Stimulated activated CD8-positive, alpha-beta memory T cell treated with anti-CD3 and anti-CD28 coated beads, Interleukin-7, amount 100 ng/mL, for 24 hours (primary cell): ENCODE data around the gene FCRL6.

Source experiments
- DNase-seq: peaks from one replicate; pipeline ENCODE4 v3.0.0-alpha.2; 2020; ENCODE audit warnings: low read depth

Gene FCRL6

DNA sequence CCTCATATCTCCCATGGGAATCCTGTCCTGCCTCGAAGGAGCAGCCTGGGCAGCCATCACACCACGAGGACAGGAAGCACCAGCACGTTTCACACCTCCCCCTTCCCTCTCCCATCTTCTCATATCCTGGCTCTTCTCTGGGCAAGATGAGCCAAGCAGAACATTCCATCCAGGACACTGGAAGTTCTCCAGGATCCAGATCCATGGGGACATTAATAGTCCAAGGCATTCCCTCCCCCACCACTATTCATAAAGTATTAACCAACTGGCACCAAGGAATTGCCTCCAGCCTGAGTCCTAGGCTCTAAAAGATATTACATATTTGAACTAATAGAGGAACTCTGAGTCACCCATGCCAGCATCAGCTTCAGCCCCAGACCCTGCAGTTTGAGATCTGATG is 33.2 kb downstream of the FCRL6 start:
- no peak for DNase-seq

DNA sequence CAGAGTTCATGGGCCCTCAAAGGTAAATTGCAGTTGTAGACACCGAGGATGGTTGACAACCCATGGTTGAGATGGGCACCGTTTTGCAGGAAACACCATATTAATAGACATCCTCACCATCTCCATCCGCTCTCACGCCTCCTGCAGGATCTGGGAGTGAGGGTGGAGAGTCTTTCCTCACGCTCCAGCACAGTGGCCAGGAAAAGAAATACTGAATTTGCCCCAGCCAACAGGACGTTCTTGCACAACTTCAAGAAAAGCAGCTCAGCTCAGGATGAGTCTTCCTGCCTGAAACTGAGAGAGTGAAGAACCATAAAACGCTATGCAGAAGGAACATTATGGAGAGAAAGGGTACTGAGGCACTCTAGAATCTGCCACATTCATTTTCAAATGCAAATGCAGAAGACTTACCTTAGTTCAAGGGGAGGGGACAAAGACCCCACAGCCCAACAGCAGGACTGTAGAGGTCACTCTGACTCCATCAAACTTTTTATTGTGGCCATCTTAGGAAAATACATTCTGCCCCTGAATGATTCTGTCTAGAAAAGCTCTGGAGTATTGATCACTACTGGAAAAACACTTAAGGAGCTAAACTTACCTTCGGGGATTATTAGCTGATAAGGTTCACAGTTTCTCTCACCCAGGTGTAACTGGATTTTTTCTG is 33.8 kb downstream of the FCRL6 start:
- no peak for DNase-seq

DNA sequence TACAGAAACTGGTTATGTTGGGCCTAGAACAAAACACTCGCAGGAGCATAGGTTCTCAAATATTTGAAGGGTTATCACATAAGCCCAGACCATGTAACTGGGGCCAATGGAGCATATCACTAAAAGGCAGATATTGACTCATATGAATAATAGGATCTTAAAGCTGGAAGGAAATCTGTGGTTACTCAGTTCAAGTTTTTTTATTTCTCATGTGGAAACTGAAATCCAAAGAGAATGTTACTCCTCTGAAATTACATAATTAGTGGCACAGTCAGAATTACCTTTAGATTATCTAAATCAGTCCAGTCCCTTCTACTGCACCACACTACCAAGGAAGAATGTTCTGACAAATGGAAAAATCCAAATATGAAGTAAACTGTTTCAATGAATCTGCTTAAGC is 36.6 kb downstream of the FCRL6 start:
- DNase-seq, result no peak

DNA sequence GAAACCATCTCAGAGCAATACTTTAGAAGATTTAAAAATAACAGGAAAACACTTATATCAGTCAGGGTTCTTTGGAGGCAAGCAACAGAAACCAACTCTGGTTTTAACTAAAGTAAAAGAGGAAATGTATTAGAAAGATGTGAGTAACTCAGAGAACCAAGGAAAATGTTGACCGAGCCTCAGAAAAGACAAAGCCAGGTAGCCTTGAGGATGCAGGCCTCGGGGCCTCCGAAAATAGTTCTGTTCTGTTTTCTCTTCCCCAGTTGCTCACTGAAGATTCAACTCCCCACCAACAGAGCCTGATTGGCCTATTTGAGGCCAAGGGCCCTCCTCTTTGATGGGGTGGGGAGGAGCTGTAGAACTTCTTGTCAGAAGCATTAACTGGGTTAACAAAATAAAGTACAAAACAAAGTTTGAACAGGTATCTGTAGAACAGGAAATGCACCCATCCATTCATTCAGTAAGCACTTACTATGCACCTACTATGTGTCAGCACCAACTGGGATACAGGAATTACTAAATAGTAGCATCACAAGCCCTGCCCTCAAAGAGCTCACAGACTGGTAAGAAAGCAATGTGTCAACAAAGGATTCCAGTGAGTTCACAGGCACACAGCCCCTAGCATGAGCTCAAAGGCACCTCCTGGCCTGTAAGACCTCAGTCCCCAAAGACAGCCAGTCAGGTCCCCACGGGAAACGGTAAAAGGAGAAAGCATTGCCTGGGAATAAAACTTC is 37.1 kb downstream of the FCRL6 start:
- DNase-seq, result no peak

DNA sequence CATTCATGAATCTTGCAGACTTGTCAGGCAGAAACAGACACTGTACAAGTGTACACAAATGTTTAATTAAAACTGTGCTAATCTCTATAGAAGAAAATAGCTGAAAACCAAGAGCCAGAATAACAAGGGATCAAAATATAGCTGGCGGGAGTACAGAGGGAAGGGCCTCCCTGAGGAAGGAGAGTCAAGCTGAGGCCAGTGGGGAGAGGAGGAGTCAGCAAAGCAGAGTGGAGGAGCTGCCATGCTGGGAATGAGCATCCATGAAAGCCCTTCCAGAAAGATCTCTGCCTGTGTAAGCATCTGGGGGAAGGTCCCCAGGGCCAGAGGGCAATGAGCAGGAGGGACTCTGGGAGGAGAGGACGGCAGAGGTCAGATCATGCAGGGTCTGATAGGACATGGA is 39.6 kb downstream of the FCRL6 start:
- no peak for DNase-seq

DNA sequence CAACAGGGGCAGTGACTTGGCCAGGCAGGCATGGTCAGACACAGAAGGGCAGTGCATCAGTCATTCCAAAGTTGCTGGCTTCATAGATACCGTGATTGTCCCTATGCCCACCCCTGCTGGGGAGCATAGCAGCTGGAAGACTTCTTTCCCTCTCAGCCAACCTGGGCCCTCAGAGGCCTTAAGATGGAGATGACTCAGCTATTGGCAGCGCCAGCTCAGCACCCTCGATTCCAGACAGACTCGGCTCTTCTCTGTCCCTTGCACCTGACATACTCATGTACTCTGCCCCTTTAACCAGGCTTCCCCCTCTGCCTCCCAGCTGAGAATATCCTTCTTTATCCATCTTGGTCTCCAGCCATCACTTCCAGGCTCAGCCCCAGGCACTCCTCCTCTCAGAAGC is 41.3 kb downstream of the FCRL6 start:
- no peak for DNase-seq

DNA sequence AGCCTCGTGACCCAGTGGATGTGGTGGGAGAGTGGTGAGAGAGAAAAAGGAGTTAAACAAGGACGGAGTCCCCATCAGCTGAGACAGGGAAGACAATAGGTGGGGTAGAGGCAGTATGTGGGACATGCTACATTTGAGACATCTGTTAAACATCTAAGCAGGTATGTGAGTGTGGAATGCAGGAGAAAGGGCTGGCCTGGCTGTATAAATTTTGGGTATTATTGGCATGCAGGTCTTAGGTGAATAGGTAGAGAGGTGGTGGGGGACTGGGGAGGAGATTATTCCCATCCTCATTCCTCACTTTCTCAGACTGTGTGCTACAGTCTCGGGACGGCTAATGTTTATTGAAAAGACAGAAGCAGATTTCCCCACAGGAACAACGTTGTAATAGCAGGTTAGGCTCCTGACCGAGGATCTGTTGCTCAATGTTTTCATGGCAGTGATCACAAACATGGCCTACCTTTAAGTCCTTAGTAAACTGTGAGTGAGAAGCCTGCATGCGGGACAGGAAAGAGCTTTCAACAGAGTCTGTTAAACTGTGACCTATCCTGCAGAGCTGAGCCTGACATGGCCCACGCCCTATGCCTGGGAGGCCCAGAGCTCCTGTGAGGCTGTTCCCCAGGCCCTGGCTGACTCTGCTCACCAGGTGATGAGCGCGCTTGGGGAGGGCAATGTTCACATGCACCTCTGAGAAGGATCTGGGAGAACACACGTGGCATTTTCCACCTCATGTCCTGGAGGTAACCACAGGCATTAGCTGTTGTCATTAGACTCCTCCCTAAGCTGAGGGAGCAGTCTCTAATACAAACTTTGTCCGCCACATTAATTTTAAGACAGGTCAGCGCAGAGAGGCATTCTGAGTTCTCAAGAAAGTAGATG is 43.8 kb downstream of the FCRL6 start:
- DNase-seq, result no peak

- no peak for DNase-seq
These were observed 45.1 kb downstream of the FCRL6 start for GRCh38 chr1:159847231-159847630.

- DNase-seq, result no peak
These were observed 46.2 kb downstream of the FCRL6 start for GRCh38 chr1:159848326-159848725.

DNA sequence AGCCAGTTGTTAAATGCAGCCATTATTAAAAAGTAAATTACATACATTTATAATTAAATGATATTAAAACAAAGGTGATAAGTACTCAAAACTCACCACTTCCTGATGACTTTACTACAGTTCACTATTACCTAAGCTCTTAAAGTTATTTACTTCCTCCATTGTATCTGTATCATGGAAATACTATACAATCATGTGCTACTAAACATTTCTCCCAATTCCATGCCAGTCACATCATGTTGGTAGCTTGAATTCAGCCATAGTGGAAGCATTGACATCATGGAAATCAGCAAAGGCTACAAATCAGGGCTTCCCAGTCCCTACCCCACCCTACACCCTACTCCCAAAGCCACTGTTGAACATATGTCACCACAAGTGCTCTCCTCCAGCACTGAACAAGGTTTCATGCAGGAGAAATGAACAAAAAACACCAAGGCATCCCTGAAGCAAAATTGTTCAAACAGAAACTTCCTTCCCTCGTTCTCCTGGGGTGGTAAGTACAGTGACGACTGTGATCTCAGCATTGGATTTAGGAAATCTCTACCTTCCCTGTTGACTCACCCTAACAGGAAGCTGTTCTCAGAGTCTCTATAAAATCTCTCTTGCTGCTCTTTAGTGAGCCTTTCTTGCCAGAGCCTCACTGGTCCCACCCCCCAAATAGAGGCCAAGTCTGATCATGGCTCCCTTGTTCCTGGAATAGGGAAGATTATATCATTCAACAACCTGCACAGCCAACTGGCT is 47.6 kb downstream of the FCRL6 start:
- DNase-seq, result no peak

GRCh38 chr1:159851407-159851806 is 49.2 kb downstream of the FCRL6 start:
- DNase-seq, result no peak

DNA sequence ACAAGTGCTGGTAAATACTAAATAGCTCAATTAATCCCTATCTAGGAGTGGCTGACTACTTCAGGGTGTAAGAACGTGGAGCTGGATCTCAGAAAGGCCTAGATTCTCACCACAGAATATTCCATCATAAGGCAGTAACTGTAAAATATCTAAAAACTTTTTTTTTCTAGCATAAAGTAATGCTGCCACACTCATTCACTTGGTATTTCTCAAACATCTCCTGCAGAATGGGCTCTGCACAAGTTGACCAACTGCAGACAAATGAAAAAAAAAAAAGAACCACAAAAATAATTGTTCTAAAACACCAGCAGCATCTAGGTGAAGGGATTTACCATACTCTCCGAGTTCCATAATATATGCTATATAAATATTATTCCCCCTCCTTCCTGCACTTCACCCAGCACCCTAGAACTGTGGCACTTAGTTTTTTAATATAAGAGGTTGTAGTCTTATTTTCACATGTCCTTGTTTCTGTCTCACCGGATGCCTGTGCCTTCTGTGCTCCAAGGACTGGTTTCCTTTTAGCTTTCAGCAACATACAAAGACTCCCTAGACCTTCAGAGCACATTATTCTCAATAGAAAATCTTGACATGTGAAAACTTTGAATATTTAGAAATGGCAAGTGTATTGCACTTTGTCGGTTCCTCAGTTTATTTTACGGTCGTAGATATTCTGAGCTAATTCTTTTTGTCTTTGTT is 51.4 kb downstream of the FCRL6 start:
- DNase-seq, result no peak

- DNase-seq, result no peak
These were observed 52.0 kb downstream of the FCRL6 start for GRCh38 chr1:159854116-159854692.

DNA sequence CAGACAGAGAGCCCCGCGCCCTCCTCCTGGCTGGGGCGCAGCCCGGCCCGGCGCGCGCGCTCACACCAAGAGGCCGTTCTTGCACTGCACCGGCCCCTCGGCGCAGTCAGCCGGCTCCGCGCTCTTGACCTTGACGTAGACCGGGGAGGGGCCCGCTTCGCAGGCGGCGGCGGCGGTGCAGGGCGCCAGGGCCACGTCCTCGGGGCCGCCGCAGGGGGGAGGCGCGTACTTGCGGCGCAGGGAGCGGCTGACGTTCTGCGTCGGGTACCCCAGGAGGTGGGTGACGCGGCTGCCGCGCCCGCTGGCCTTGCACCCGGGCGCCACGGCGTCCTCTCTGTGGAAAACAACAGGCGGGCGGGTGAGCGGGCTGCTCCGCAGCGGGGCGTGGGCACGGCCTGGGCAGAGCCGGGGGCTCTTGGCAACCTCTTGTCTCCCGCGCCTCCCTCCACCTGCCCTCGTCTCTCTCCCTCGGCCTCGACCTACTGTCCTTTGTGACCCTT is 52.6 kb downstream of the FCRL6 start:
- DNase-seq, result peak; percentile 48

DNA sequence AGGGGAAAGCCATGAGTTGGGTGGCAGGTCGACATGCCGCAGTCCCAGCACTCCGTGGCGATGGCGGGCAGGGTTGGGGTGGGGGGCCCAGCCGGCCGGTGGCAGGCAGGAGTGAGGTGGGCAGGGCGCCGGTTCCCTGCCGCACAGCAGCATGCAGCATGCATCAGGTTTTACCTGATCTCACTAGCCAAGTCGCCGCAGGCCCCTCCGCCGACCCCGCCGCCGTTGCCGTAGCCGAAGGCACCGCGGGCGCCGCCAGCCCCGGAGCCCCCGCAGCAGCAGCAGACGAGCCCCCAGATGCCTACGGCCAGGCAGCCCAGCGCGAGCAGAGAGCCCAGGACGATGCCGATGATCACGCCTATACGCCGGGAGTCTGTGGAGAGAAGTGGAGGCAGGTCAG is 53.5 kb downstream of the FCRL6 start:
- no peak for DNase-seq

DNA sequence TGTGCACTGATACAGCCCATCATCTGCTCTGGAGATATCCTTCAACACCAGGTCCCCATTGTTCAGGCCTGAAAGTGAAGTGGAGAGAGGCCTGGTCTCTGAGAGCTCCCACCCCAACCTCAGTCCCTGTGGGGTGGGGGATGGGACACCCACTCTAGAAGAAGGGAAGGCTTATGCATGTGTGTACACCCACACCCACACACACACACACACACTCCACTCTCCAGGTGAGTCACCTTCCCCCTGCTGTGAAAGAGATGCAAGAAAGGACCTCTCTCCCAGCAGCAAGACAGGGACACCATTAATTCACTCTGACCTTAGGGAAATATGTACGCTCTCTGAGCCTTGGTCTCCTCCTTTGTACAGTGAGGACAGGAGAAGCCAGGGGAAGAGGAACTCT is 54.4 kb downstream of the FCRL6 start:
- no peak for DNase-seq

GRCh38 chr1:159857889-159858288 is 55.7 kb downstream of the FCRL6 start:
- no peak for DNase-seq

DNA sequence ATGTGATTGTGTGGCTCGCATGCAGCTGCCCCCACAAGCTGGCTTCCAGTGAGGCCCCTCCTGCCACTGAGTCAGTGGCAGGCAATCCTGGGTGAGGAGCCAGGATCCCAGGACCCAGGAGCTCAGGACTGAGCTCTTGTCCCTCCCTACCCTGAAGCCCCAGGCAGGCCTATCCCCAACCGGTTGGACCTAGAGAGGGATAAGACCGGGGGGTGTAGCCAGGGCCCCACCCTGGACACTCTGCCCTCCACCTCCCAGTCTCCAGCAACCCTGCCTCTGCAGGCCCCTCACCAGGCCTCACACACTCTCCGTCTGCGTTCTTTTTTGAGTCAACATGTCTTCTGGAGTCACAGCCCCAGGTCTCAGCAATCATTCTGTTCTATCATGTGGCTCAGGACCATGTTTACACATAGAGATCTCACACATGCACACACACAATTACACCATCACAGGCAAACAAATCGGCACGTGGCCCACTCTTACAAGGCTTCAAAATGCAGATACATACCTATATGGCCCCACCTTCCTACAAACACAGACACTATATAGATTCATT is 57.7 kb downstream of the FCRL6 start:
- no peak for DNase-seq

GRCh38 chr1:159860456-159860855 is 58.3 kb downstream of the FCRL6 start:
- DNase-seq, result no peak

GRCh38 chr1:159861218-159861617 is 59.1 kb downstream of the FCRL6 start:
- DNase-seq, result no peak

DNA sequence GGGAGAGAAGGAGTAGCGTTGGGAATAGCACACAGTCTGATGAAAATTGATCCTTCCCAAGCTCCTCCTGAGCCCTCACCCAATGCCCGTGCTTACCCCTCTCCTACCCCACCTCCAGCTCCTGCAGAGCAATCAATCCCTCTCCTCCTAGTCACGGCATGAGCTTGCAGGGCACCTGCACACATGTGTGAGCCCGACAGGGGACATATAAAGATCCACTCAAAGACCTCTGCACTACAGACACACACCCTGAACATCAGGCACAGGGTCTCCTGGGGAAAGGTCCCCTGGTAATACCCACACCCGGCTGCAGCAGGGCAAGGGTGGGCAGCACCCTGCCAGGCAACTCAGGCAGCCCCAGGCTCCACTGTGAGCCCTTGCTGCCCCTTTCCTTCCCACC is 59.9 kb downstream of the FCRL6 start:
- DNase-seq, result no peak
